Neuronal stem cell (in vitro differentiated cells): ENCODE measurements around the gene CHST4.

Experiments used
- DNase-seq: peaks from one replicate; pipeline ENCODE4 v3.0.0-alpha.2; 2013; ENCODE audit warnings: low spot score
- H2AFZ ChIP-seq: one replicate; pipeline ENCODE4 v1.6.1; 2013; ENCODE audit warnings: mild to moderate bottlenecking, low read length, inconsistent platforms
- H2AK5ac ChIP-seq: 2 replicates; pipeline ENCODE4 v1.6.1; 2013; ENCODE audit warnings: low read depth, mild to moderate bottlenecking, inconsistent platforms, low read length, moderate library complexity, mixed read lengths
- H2BK120ac ChIP-seq: 2 replicates; pipeline ENCODE4 v1.6.1; 2013; ENCODE audit warnings: low read depth, mild to moderate bottlenecking, inconsistent platforms, low read length, moderate library complexity, mixed read lengths
- H2BK12ac ChIP-seq: one replicate; pipeline ENCODE4 v1.6.1; 2013; ENCODE audit warnings: low read length, inconsistent platforms
- H2BK15ac ChIP-seq: 2 replicates; pipeline ENCODE4 v1.6.1; 2013; ENCODE audit warnings: mild to moderate bottlenecking, low read length, inconsistent platforms, mixed read lengths
- H2BK5ac ChIP-seq: one replicate; pipeline ENCODE4 v1.6.1; 2013; ENCODE audit warnings: inconsistent platforms, mild to moderate bottlenecking, low read length, moderate library complexity
- H3K14ac ChIP-seq: one replicate; pipeline ENCODE4 v1.6.1; 2013; ENCODE audit warnings: low read length, inconsistent platforms
- H3K18ac ChIP-seq: 2 replicates; pipeline ENCODE4 v1.6.1; 2013; ENCODE audit warnings: low read length, inconsistent platforms
- H3K23ac ChIP-seq: 2 replicates; pipeline ENCODE4 v1.6.1; 2013; ENCODE audit warnings: low read depth, mild to moderate bottlenecking, mixed read lengths, low read length, inconsistent platforms; ENCODE audit not compliant: poor library complexity
- H3K27ac ChIP-seq: replicated peaks from 3 replicates; pipeline ENCODE4 v1.5.1; 2013; ENCODE audit warnings: low read length, inconsistent platforms
- H3K27me3 ChIP-seq, 3 experiments: 2 replicates each; pipeline ENCODE4 v1.6.1; 2013; ENCODE audit warnings: low read length in 3 of 3, mild to moderate bottlenecking in 2 of 3, inconsistent platforms in 1 of 3, low read depth in 1 of 3, mixed read lengths in 1 of 3, moderate library complexity in 1 of 3; ENCODE audit not compliant: control insufficient read depth in 3 of 3, insufficient read depth in 3 of 3
- H3K36me3 ChIP-seq, 2 donors: replicated peaks in 1 of 2; 2 replicates each; pipeline ENCODE4 v1.6.1; 2013; ENCODE audit warnings: low read length in 2 of 2; ENCODE audit not compliant: control insufficient read depth in 2 of 2, insufficient read depth in 2 of 2
- H3K4ac ChIP-seq: 2 replicates; pipeline ENCODE4 v1.6.1; 2013; ENCODE audit warnings: inconsistent platforms, mild to moderate bottlenecking, low read length, moderate library complexity
- H3K4me1 ChIP-seq, 2 donors: 1 replicate in 1 of 2; 2 replicates in 1 of 2; pipeline ENCODE4 v1.6.1; 2013; ENCODE audit warnings: low read length in 2 of 2, low read depth in 1 of 2; ENCODE audit not compliant: control insufficient read depth in 2 of 2, insufficient read depth in 1 of 2
- H3K4me2 ChIP-seq: one replicate; pipeline ENCODE4 v1.6.1; 2013; ENCODE audit warnings: mild to moderate bottlenecking, low read length, inconsistent platforms; ENCODE audit not compliant: insufficient read depth, poor library complexity, severe bottlenecking
- H3K4me3 ChIP-seq, 2 donors: 2 replicates each; pipeline ENCODE4 v1.5.1; 2013; ENCODE audit warnings: low read length in 2 of 2, mild to moderate bottlenecking in 2 of 2, inconsistent platforms in 1 of 2, moderate library complexity in 1 of 2
- H3K79me1 ChIP-seq: one replicate; pipeline ENCODE4 v1.6.1; 2013; ENCODE audit warnings: low read depth, mild to moderate bottlenecking, inconsistent platforms, low read length, moderate library complexity
- H3K9ac ChIP-seq: one replicate; pipeline ENCODE4 v1.6.1; 2013; ENCODE audit warnings: mild to moderate bottlenecking, low read depth, low read length, inconsistent platforms; ENCODE audit not compliant: poor library complexity
- H3K9me3 ChIP-seq, 2 donors: replicated peaks in 1 of 2; 2 replicates each; pipeline versions ENCODE3 to v1.6.1; 2013; ENCODE audit warnings: low read length in 2 of 2, mild to moderate bottlenecking in 2 of 2, inconsistent platforms in 1 of 2, low read depth in 1 of 2, mixed read lengths in 1 of 2, moderate library complexity in 1 of 2; ENCODE audit not compliant: control insufficient read depth in 2 of 2, insufficient read depth in 1 of 2
- H4K8ac ChIP-seq: one replicate; pipeline ENCODE4 v1.6.1; 2013; ENCODE audit warnings: low read depth, mild to moderate bottlenecking, inconsistent platforms, low read length, moderate library complexity
- H4K91ac ChIP-seq: one replicate; pipeline ENCODE4 v1.6.1; 2013; ENCODE audit warnings: low read length, low read depth, mild to moderate bottlenecking, inconsistent platforms; ENCODE audit not compliant: poor library complexity
- WGBS, 2 donors: extraction: QIAGEN DNeasy Blood & Tissue Kit; methylation state at CpG; one replicate each; pipeline ENCODE4 v1.1.7; 2013; ENCODE audit warnings: missing lambda C conversion rate in 2 of 2, mixed read lengths in 1 of 2; ENCODE audit not compliant: insufficient read length in 2 of 2, insufficient replicate concordance in 1 of 2; ENCODE audit errors: extremely low coverage in 2 of 2; 5-methylcytosine and 5-hydroxymethylcytosine counted together

CHST4 gene

DNA sequence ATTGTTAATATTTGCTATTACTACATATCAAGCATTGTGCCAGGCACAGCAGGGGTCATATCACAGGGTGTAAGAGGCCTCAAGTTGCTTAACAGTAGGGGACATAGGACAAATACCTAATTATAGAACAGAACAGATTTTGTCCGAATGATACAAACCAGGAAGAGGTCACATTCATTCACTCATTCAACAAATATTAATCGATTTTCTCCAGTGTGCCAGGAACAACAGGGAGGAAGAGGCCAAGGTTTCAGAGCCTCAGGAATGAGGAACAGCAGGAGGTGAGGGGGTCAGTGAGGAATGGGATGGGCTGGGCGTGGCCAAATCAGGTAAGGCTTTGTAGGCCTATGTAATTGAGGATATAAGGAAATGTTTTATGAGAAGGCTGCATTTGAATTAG, 11.2 kb upstream of the CHST4 start:
- no peaks in the 10 kb centered on the region for H3K27me3 ChIP-seq
- H2BK15ac ChIP-seq: no peak overlapping the region
- no peaks in the 10 kb centered on the region for H3K79me1 ChIP-seq
- no peak for DNase-seq
- no peaks in the 10 kb centered on the region for H3K36me3 ChIP-seq
- H3K4me2 ChIP-seq: no peak overlapping the region
- no peak overlapping the region for H3K9ac ChIP-seq
- H2BK12ac ChIP-seq: no peak overlapping the region
- H3K9me3 ChIP-seq: no peaks in the 10 kb centered on the region
- no peak overlapping the region for H2AFZ ChIP-seq
- no peak overlapping the region for H3K27ac ChIP-seq
- H4K8ac ChIP-seq: no peak overlapping the region
- no peak overlapping the region for H3K4ac ChIP-seq
- H3K23ac ChIP-seq: no peak overlapping the region
- no peak overlapping the region for H4K91ac ChIP-seq
- H3K18ac ChIP-seq: no peak overlapping the region
- H3K14ac ChIP-seq: no peak overlapping the region
- H3K4me3 ChIP-seq: no peak overlapping the region
- no CpG with 5 or more reads among the region's 3 CpGs for WGBS, 2 donors
- no peak overlapping the region for H2BK120ac ChIP-seq
- H2BK5ac ChIP-seq: no peak overlapping the region
- H2AK5ac ChIP-seq: no peak overlapping the region
- H3K4me1 ChIP-seq: no peaks in the 10 kb centered on the region

DNA sequence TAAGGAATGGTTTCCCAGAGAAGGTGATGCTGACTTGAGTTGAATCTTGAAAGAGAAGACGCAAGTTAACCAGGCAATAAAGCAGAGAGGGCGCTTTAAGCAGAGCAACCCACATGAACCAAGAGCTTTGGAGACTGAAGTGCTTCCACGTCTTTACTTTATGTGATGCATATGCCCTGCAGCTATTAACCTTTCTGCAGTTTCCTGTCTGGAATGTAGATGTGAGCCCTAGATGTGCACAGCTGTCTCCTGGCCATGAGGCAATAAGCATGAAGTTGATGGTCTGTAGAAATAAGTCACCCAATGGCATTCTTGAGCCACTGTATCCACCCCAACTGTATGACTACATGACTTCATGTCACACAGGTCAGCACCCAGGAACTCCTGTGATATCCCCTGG, 5.7 kb upstream of the CHST4 start:
- no peak overlapping the region for H2BK15ac ChIP-seq
- WGBS, 2 donors: no CpG with 5 or more reads among the region's 3 CpGs

DNA sequence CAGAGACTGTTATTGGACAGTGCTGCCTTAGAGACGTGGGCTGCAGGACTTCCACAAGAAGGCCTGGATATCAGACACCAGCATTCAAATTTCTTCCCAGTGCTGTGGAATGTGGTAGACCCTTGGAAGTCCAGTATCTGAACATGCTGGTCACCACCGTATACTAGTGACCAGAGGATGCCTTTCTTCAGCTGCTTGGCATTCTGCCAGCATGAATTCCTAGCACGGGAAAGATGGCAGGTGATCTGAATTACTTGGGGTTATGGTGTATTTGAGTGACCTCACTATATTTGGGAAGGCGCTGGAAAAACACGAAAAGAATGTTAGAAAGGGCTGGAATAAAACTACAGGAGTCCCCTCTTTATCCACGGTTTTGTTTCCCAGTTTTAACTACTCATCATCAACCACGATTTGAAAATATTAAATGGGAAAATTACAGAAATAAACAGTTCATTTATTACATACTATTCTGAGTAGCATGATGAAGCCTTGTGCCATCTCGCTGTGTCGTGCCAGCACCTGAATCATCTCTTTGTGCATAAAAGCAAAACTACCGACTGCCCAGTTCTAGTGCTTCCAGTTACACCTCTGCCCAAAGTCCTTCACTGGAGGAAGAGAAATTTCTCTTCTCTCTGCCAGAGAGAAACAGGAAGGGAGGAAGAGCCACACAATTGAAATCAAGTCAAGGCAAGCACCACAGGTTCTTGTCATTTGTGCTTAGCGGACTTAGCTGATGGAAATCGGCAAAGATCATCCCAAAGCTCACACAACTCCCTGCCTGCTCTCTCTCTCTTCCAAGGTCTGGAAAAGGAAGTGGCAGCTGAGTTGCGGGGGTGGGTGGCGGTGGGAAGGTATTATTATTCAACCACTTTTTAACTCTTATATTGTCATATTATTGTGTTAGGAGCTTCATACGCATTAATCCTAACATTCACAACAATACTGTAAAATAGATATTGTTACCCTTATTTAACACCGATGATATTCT, 1.4 kb upstream of the CHST4 start:
- no peak overlapping the region for H3K4ac ChIP-seq
- no peak overlapping the region for H3K4me2 ChIP-seq

More for the DNA sequence above, 5.7 kb upstream of the CHST4 start:
- H3K27me3 ChIP-seq: no peaks in the 10 kb centered on the region
- H3K36me3 ChIP-seq: no peaks in the 10 kb centered on the region
- no peak overlapping the region for H2AK5ac ChIP-seq
- H3K4me3 ChIP-seq: no peak overlapping the region
- H3K79me1 ChIP-seq: no peaks in the 10 kb centered on the region
- H3K18ac ChIP-seq: no peak overlapping the region
- H3K4ac ChIP-seq: no peak overlapping the region
- no peak overlapping the region for H2BK5ac ChIP-seq
- no peaks in the 10 kb centered on the region for H3K9me3 ChIP-seq
- H3K4me1 ChIP-seq: peaks cover 0 to 3% of the 10 kb centered on the region in 2 donors
- no peak overlapping the region for H3K9ac ChIP-seq
- no peak overlapping the region for H3K4me2 ChIP-seq
- no peak overlapping the region for H3K27ac ChIP-seq
- no peak overlapping the region for H2BK12ac ChIP-seq
- H3K14ac ChIP-seq: no peak overlapping the region
- H2AFZ ChIP-seq: no peak overlapping the region
- no peak for DNase-seq
- no peak overlapping the region for H4K91ac ChIP-seq
- H4K8ac ChIP-seq: no peak overlapping the region
- no peak overlapping the region for H3K23ac ChIP-seq
- H2BK120ac ChIP-seq: no peak overlapping the region

DNA sequence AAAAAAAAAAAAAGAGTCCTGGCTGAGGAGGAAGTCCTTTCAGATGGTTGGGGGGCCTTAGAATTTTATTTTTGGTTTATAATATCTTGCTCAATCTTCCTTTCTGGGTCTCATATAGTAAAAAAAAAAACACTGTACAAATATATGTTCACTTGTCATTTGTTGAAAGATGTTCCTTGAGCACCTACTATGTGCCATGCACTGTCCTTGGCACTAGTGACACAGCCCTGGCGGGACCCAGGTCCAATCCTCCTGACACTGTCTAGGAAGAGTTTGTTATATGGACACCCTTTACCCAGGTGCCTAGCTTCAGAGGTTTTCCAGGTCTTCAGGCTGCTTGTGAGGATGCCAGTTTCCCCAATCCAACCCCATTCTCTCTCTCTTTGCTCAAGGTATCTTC, 2.0 kb downstream of the CHST4 start:
- no CpG with 5 or more reads among the region's 1 CpG for WGBS, 2 donors

More for the DNA sequence above, 1.4 kb upstream of the CHST4 start:
- Histone ChIP-seq H3K18ac (no peak overlapping the region), H3K4me1 (peaks cover 5 to 6% of the 10 kb centered on the region in 2 donors), H4K91ac (no peak overlapping the region), H2BK5ac (no peak overlapping the region), H3K27ac (no peak overlapping the region), H3K14ac (no peak overlapping the region), H4K8ac (no peak overlapping the region), H2AK5ac (no peak overlapping the region), H3K27me3 (no peaks in the 10 kb centered on the region), H3K79me1 (no peaks in the 10 kb centered on the region), H2BK15ac (no peak overlapping the region), H3K36me3 (no peaks in the 10 kb centered on the region), H2AFZ (no peak overlapping the region), H2BK120ac (no peak overlapping the region), H2BK12ac (no peak overlapping the region), H3K23ac (no peak overlapping the region), H3K9ac (no peak overlapping the region), H3K9me3 (no peaks in the 10 kb centered on the region), H3K4me3 (no peak overlapping the region)
- no CpG with 5 or more reads among the region's 16 CpGs for WGBS, 2 donors
- DNase-seq: no peak

More for the DNA sequence above, 2.0 kb downstream of the CHST4 start:
- DNase-seq: no peak
- H3K23ac ChIP-seq: no peak overlapping the region
- H3K4ac ChIP-seq: no peak overlapping the region
- no peak overlapping the region for H2BK12ac ChIP-seq
- no peak overlapping the region for H4K91ac ChIP-seq
- no peaks in the 10 kb centered on the region for H3K36me3 ChIP-seq
- peaks cover 5 to 6% of the 10 kb centered on the region in 2 donors for H3K4me1 ChIP-seq
- no peak overlapping the region for H3K18ac ChIP-seq
- no peaks in the 10 kb centered on the region for H3K79me1 ChIP-seq
- no peak overlapping the region for H3K4me3 ChIP-seq
- no peaks in the 10 kb centered on the region for H3K27me3 ChIP-seq
- H2BK15ac ChIP-seq: no peak overlapping the region
- H4K8ac ChIP-seq: no peak overlapping the region
- no peak overlapping the region for H3K14ac ChIP-seq
- no peak overlapping the region for H2BK120ac ChIP-seq
- no peak overlapping the region for H2AK5ac ChIP-seq
- no peak overlapping the region for H2AFZ ChIP-seq
- no peak overlapping the region for H3K27ac ChIP-seq
- H3K4me2 ChIP-seq: no peak overlapping the region
- no peak overlapping the region for H3K9ac ChIP-seq
- no peaks in the 10 kb centered on the region for H3K9me3 ChIP-seq
- H2BK5ac ChIP-seq: no peak overlapping the region
